Epithelial cell of esophagus (primary cell): ENCODE measurements around the gene DSN1.

ENCODE experiments used
- DNase-seq: peaks from one replicate; pipeline ENCODE4 v3.0.0; 2010; ENCODE audit warnings: low read depth
- H3K4me3 ChIP-seq: 2 replicates; pipeline ENCODE4 v1.5.1; 2011; ENCODE audit warnings: mild to moderate bottlenecking, low read length, control low read depth
- CTCF ChIP-seq: IDR thresholded peaks from 2 replicates; pipeline ENCODE4 v1.5.1; 2011; ENCODE audit warnings: low read depth, mild to moderate bottlenecking, low read length, control low read depth, inconsistent platforms; ENCODE audit not compliant: insufficient read depth; ENCODE audit errors: missing control alignments

Gene DSN1

GRCh38 chr20:36709126-36709525 is 64.4 kb downstream of the DSN1 start:
- no peak for DNase-seq
- no peak for TF ChIP-seq CTCF

DNA sequence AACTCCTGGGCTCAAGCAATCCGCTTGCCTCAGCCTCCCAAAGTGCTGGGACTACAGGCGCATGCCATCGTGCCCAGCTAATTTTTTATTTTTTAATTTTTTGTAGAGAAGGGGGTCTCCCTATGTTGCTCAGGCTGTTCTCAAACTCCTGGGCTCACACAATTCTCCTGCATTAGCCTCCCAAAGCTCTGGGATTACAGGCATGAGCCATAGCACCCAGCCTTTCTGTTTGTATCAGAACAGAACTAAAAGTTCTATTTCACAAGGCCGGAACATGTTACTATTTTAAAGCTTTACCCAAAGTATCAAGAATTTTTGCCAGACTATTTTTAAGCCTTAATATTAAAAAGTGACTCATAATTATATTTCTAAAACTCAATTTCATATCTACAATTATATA is 70.0 kb downstream of the DSN1 start:
- no peak for DNase-seq
- H3K4me3 ChIP-seq: no peak overlapping the region
- no peak for TF ChIP-seq CTCF

More at GRCh38 chr20:36709126-36709525, 64.4 kb downstream of the DSN1 start:
- no peak overlapping the region for H3K4me3 ChIP-seq
